Ishikawa (cell line): ENCODE results near the gene KRT24.

Experiments
- CEBPB ChIP-seq: IDR thresholded peaks from 2 replicates; pipeline ENCODE4 v1.6.1; 2012
- EP300 ChIP-seq: IDR thresholded peaks from 2 replicates; pipeline ENCODE4 v1.6.1; 2012; ENCODE audit warnings: borderline replicate concordance
- TCF12 ChIP-seq: IDR thresholded peaks from 2 replicates; pipeline ENCODE4 v1.6.1; 2012; ENCODE audit warnings: low read depth

DNA sequence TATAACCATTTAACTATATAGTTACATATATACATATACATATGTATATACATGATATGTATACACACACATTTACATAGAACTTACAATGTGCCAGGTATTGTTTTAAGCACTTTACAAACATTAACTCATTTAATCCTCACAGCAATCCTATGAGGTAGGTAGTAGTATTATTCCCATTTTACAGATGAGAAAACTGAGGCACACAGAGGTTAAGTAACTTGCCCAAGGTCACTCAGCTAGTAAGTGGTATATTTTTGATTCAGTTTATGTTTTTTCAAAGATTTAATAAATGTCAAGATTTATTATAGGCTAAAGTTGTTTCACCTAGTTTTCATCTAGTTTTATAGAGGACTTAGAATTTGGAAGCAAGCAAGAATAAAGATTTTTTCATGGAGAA, 45.2 kb downstream of the KRT24 start:
- no peak for TF ChIP-seq CEBPB
- no peak for TF ChIP-seq EP300
- TF ChIP-seq TCF12 = no peak
